Measurements from ENCODE around the gene MAST3.

DNA sequence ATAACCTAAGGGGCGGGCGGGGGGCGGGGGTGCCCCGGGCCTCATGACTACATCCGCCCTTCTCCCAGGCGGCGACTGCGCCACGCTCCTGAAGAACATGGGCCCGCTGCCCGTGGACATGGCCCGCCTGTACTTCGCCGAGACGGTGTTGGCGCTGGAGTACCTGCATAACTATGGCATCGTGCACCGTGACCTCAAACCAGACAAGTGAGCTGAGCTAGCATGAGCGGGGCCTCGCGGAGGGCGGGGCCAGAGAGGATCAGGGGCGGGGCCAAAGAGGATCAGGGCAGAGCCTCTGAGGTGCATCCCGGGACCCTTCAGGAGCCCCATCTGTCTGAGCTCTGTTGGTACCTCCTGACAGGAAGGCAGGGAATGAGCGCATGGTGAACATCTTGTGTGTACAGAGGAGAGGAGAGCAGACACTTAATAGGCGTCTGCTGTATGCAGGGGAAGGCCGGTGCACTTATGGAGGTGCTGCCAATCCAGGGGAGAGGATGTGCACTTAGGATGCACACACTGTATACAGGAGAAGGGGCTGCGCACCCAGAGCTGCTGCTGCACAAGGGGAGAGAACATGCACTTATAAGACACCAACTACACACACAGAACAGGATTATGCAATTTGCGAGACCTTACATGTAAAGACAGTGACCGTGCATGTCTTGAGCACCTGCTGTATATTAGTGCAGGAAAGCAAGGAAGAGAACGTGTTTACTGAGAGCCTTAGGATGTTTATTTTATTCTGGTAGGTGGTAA, 34.4 kb downstream of the MAST3 start:
- TF ChIP-seq SOX6 (IDR thresholded peaks at IDR 0.05) (no peak), SOX6 (CRISPR knock-in tag; IDR thresholded peaks at IDR 0.05) (no peak), RARA (CRISPR knock-in tag; IDR thresholded peaks at IDR 0.05) (no peak), ZFP90 (CRISPR knock-in tag; IDR thresholded peaks at IDR 0.05; ENCODE audit: borderline replicate concordance) (no peak), KDM5B (CRISPR knock-in tag; IDR thresholded peaks at IDR 0.05; ENCODE audit: borderline replicate concordance) (no peak), MEIS1 (CRISPR knock-in tag; IDR thresholded peaks at IDR 0.05; ENCODE audit: borderline replicate concordance) (no peak)
- TF ChIP-seq, protein P1, sequence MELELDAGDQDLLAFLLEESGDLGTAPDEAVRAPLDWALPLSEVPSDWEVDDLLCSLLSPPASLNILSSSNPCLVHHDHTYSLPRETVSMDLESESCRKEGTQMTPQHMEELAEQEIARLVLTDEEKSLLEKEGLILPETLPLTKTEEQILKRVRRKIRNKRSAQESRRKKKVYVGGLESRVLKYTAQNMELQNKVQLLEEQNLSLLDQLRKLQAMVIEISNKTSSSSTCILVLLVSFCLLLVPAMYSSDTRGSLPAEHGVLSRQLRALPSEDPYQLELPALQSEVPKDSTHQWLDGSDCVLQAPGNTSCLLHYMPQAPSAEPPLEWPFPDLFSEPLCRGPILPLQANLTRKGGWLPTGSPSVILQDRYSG (CRISPR knock-in tag; IDR thresholded peaks at IDR 0.05) = no peak
- TF ChIP-seq, protein P2, sequence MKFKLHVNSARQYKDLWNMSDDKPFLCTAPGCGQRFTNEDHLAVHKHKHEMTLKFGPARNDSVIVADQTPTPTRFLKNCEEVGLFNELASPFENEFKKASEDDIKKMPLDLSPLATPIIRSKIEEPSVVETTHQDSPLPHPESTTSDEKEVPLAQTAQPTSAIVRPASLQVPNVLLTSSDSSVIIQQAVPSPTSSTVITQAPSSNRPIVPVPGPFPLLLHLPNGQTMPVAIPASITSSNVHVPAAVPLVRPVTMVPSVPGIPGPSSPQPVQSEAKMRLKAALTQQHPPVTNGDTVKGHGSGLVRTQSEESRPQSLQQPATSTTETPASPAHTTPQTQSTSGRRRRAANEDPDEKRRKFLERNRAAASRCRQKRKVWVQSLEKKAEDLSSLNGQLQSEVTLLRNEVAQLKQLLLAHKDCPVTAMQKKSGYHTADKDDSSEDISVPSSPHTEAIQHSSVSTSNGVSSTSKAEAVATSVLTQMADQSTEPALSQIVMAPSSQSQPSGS (CRISPR knock-in tag; IDR thresholded peaks at IDR 0.05) = no peak
- TF ChIP-seq, protein P3, sequence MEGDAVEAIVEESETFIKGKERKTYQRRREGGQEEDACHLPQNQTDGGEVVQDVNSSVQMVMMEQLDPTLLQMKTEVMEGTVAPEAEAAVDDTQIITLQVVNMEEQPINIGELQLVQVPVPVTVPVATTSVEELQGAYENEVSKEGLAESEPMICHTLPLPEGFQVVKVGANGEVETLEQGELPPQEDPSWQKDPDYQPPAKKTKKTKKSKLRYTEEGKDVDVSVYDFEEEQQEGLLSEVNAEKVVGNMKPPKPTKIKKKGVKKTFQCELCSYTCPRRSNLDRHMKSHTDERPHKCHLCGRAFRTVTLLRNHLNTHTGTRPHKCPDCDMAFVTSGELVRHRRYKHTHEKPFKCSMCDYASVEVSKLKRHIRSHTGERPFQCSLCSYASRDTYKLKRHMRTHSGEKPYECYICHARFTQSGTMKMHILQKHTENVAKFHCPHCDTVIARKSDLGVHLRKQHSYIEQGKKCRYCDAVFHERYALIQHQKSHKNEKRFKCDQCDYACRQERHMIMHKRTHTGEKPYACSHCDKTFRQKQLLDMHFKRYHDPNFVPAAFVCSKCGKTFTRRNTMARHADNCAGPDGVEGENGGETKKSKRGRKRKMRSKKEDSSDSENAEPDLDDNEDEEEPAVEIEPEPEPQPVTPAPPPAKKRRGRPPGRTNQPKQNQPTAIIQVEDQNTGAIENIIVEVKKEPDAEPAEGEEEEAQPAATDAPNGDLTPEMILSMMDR (CRISPR knock-in tag; IDR thresholded peaks at IDR 0.05) = no peak

Measured in HepG2 (cell line).